Keratinocyte (primary cell): Measurements from ENCODE around the gene IFFO2. TPM values are rescaled to one million over a fixed set of nuclear protein-coding genes. Genes with fewer than 3 reads are reported as not detected.

Experiments
- DNase-seq: peaks from one replicate; pipeline ENCODE4 v3.0.0-alpha.2; 2011; ENCODE audit warnings: low read depth, missing footprints, low spot score
- FAIRE-seq: peaks from 2 replicates; lab custom pipeline; 2011; peaks lifted over from hg19 to GRCh38; lab: Jason Lieb, UNC
- H2AFZ ChIP-seq: 2 replicates; pipeline ENCODE4 v1.6.0; 2012; ENCODE audit warnings: low read length, control low read depth, inconsistent platforms; ENCODE audit not compliant: control insufficient read depth
- H3K27ac ChIP-seq: 2 replicates; pipeline ENCODE4 v1.5.1; 2011; ENCODE audit warnings: low read length; ENCODE audit not compliant: control insufficient read depth, insufficient read depth
- H3K27me3 ChIP-seq: 3 replicates; pipeline ENCODE4 v1.6.0; 2011; ENCODE audit warnings: low read length; ENCODE audit not compliant: control insufficient read depth, insufficient read depth; ENCODE audit errors: extremely low read depth
- H3K36me3 ChIP-seq, 2 experiments: 2 replicates in 1 of 2; 3 replicates in 1 of 2; pipeline ENCODE4 v1.5.1; 2011; ENCODE audit warnings: low read length in 2 of 2, mild to moderate bottlenecking in 1 of 2; ENCODE audit not compliant: control insufficient read depth in 2 of 2, insufficient read depth in 2 of 2; ENCODE audit errors: extremely low read depth in 1 of 2
- H3K4me1 ChIP-seq: 3 replicates; pipeline ENCODE4 v1.5.1; 2011; ENCODE audit warnings: low read length; ENCODE audit not compliant: control insufficient read depth, insufficient read depth; ENCODE audit errors: extremely low read depth
- H3K4me2 ChIP-seq: 3 replicates; pipeline ENCODE4 v1.6.0; 2011; ENCODE audit warnings: low read depth, low read length; ENCODE audit not compliant: control insufficient read depth, insufficient read depth; ENCODE audit errors: extremely low read depth
- H3K4me3 ChIP-seq, 3 experiments: fragments of 200-600 bp in 1 of 3; sonication (generic) in 1 of 3; 2 replicates in 2 of 3; 3 replicates in 1 of 3; pipeline ENCODE4 v1.5.1; 2011 to 2016; ENCODE audit warnings: low read length in 3 of 3, mild to moderate bottlenecking in 3 of 3, control low read depth in 2 of 3, inconsistent platforms in 1 of 3, low read depth in 1 of 3, mixed read lengths in 1 of 3, mixed run types in 1 of 3, moderate library complexity in 1 of 3; ENCODE audit not compliant: control insufficient read depth in 2 of 3, insufficient read depth in 2 of 3; ENCODE audit errors: extremely low read depth in 1 of 3
- H3K79me2 ChIP-seq: 2 replicates; pipeline ENCODE4 v1.6.0; 2012; ENCODE audit warnings: low read length; ENCODE audit not compliant: control insufficient read depth, insufficient read depth
- H3K9ac ChIP-seq: 3 replicates; pipeline ENCODE4 v1.6.0; 2011; ENCODE audit warnings: low read length; ENCODE audit not compliant: control insufficient read depth, insufficient read depth; ENCODE audit errors: extremely low read depth
- H3K9me1 ChIP-seq: 3 replicates; pipeline ENCODE4 v1.6.0; 2011; ENCODE audit warnings: low read length; ENCODE audit not compliant: control insufficient read depth, insufficient read depth; ENCODE audit errors: extremely low read depth
- H3K9me3 ChIP-seq: 2 replicates; pipeline ENCODE4 v1.5.1; 2012; ENCODE audit warnings: low read depth, low read length; ENCODE audit not compliant: control insufficient read depth
- H4K20me1 ChIP-seq: 3 replicates; pipeline ENCODE4 v1.6.0; 2011; ENCODE audit warnings: low read length; ENCODE audit not compliant: control insufficient read depth, insufficient read depth; ENCODE audit errors: extremely low read depth
- EZH2 ChIP-seq: IDR thresholded peaks from one replicate; pipeline ENCODE4 v1.6.1; 2012; ENCODE audit warnings: inconsistent platforms, mild to moderate bottlenecking, low read length, moderate library complexity
- dilution Hi-C: fragments of 300-500 bp; cut with MboI; formaldehyde crosslinking; loops from one replicate; pipeline ENCODE4 v1.7.0; 2020; ENCODE audit warnings: low sequenced_read_pairs; ENCODE audit not compliant: extremely low pct_ligation_motif_present
- polyA plus RNA-seq, 5 experiments: library from polyadenylated mRNA; depleted of rRNA in 3 of 5; stranded (reverse) in 3 of 5; stranded (forward) in 1 of 5; unstranded in 1 of 5; fragments of >200 nt; gene quantifications; 1 replicate in 1 of 5; 2 replicates in 3 of 5; 3 replicates in 1 of 5; pipeline versions ENCODE4 v1.2.1 to v1.2.3, GENCODE V29; 2011 to 2012; ENCODE audit warnings: missing spikeins in 2 of 5, low read depth in 1 of 5, low replicate concordance in 1 of 5
- TF ChIP-seq, protein P1 (sequence below), 3 experiments: IDR thresholded peaks in 1 of 3; conservative IDR thresholded peaks in 1 of 3; optimal IDR thresholded peaks in 1 of 3; 2 replicates in 2 of 3; 3 replicates in 1 of 3; pipeline versions ENCODE3 to v1.5.1; 2011; ENCODE audit warnings: low read length in 3 of 3, mild to moderate bottlenecking in 3 of 3, moderate library complexity in 2 of 3, control low read depth in 1 of 3, inconsistent platforms in 1 of 3; ENCODE audit not compliant: insufficient read depth in 2 of 3; ENCODE audit errors: extremely low read depth in 1 of 3

IFFO2 gene
- polyA plus RNA-seq, 1 donor (not counting 4 experiments of a cell fraction or from before 2014, with no cell fraction given), result 57.9 TPM

DNA sequence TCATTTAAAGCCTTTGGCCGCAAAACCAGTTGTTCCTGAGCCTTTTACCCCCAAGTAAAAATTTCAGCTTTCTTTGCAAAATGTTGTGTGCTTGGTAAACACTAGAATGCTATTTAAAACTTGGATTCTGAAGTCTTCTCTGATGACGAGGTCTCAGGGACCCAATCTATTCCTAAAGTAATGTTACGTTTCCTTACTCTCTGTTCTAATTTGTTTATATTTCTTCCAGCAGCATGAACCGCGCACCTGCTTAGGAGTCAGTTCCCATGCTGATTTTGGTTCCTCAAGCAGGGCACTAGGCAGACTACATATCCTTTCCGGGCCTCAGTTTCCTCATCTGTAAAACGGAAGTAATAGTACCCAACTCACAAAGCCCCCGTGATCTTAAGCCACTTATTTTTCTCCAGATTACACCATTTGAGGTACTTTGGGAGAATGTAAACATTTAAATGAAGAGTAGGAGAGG lies 53.2 kb downstream of the IFFO2 start:
- Histone ChIP-seq H3K4me2 (peak overlapping the region; percentile 85), H2AFZ (no peak overlapping the region), H3K36me3 (peaks cover 14 to 27% of the 10 kb centered on the region in 2 experiments), H3K9me3 (no peaks in the 10 kb centered on the region), H3K27me3 (no peaks in the 10 kb centered on the region), H3K9me1 (no peaks in the 10 kb centered on the region), H3K79me2 (peaks cover 31% of the 10 kb centered on the region), H3K4me1 (peaks cover 48% of the 10 kb centered on the region), H3K27ac (peak overlapping the region; percentile 98), H3K4me3 (peak overlapping the region; percentile 79 to 92 (median 81)), H4K20me1 (peaks cover 3% of the 10 kb centered on the region), H3K9ac (peak overlapping the region; percentile 93)
- dilution Hi-C loops, result no loop called here
- DNase-seq (no peak), FAIRE-seq (peak; percentile 68)
- TF ChIP-seq EZH2, result no peak
- TF ChIP-seq, protein P1, sequence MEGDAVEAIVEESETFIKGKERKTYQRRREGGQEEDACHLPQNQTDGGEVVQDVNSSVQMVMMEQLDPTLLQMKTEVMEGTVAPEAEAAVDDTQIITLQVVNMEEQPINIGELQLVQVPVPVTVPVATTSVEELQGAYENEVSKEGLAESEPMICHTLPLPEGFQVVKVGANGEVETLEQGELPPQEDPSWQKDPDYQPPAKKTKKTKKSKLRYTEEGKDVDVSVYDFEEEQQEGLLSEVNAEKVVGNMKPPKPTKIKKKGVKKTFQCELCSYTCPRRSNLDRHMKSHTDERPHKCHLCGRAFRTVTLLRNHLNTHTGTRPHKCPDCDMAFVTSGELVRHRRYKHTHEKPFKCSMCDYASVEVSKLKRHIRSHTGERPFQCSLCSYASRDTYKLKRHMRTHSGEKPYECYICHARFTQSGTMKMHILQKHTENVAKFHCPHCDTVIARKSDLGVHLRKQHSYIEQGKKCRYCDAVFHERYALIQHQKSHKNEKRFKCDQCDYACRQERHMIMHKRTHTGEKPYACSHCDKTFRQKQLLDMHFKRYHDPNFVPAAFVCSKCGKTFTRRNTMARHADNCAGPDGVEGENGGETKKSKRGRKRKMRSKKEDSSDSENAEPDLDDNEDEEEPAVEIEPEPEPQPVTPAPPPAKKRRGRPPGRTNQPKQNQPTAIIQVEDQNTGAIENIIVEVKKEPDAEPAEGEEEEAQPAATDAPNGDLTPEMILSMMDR (optimal IDR thresholded peaks at IDR 0.05 in 1 of 3, IDR thresholded peaks at IDR 0.05 in 1 of 3, conservative IDR thresholded peaks at IDR 0.05 in 1 of 3; ENCODE audit: extremely low read depth in 1 of 3, insufficient read depth in 2 of 3, low read length in 3 of 3), result no peak

DNA sequence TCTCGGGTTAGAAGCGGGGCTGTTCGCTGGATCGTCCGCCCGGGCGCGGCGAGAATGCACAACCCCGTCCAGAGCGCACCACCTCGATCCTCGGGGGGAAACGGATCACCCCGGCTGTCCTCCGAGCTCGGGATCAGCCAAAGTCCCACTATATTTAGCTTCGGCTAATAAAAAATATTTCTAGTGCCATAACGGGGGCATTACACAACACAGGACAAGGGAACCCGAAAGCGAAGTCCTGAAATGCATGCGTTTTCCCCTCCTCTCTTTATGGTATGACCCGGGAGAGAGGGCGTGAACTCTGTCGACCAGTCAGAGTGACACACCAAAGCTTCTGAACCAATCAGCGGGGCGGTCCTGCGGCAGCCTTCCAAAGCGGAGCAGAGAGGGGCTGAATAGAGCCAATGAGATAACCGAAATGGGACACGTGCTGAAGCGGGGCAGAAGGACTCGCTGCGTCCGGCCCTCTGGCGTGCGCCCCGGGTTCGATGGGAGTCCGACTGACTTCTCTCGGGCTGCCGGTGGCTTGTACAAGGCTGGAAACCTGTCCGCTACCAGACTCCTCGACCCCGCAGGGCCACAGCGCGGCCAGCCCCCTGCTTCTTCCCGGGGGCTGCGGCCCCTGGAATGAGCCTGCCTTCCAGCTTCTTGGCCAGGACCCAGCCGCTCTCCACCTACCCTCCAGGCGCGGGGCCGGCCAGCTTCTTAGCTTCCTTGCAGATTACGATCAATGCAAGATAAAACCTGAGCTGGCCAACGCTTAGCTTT lies 53.8 kb downstream of the IFFO2 start, which contains the start of gene ALDH4A1:
TSS of gene ALDH4A1 (minus strand) at position 33 of the 768 bp plus-strand sequence. CDS start at position 1, 32 bp downstream.
- peak within 1 kb of the TSS; percentile 69 for H2AFZ ChIP-seq
- TF ChIP-seq EZH2, result no peak
- TF ChIP-seq, protein P1 (optimal IDR thresholded peaks at IDR 0.05 in 1 of 3, IDR thresholded peaks at IDR 0.05 in 1 of 3, conservative IDR thresholded peaks at IDR 0.05 in 1 of 3; ENCODE audit: extremely low read depth in 1 of 3, insufficient read depth in 2 of 3, low read length in 3 of 3), result no peak
- FAIRE-seq, result peak; percentile 91
- H3K27me3 ChIP-seq, result no peaks in the 10 kb centered on the region
- H3K9me3 ChIP-seq, result no peaks in the 10 kb centered on the region
- H4K20me1 ChIP-seq, result peaks cover 3% of the 10 kb centered on the region
- no peaks in the 10 kb centered on the region for H3K9me1 ChIP-seq
- peak within 1 kb of the TSS; percentile 85 for H3K4me2 ChIP-seq
- H3K9ac ChIP-seq, result peak within 1 kb of the TSS; percentile 93
- H3K4me3 ChIP-seq, result peak within 1 kb of the TSS; percentile 79 to 92 (median 81)
- peak; percentile 94 for DNase-seq
- peak within 1 kb of the TSS; percentile 98 for H3K27ac ChIP-seq
- peaks cover 31% of the 10 kb centered on the region for H3K79me2 ChIP-seq
- dilution Hi-C loops, result no loop called here
- H3K4me1 ChIP-seq, result peaks cover 48% of the 10 kb centered on the region
- H3K36me3 ChIP-seq, result peaks cover 11 to 21% of the 10 kb centered on the region in 2 experiments
